Measurements from ENCODE around the gene LRP8. TPM values are rescaled to one million over a fixed set of nuclear protein-coding genes. Genes with fewer than 3 reads are reported as not detected.

The LRP8 gene
- total and polyA plus RNA-seq, 7 experiments from 2014 or later, result 0.64 to 45.8 (median 4.7) TPM

GRCh38 chr1:53335661-53336060 is 7.8 kb upstream of the LRP8 start:
- H3K27ac ChIP-seq (ENCODE audit: low read depth, low read length), result no peak overlapping the region
- H3K36me3 ChIP-seq (ENCODE audit: control insufficient read depth in 2 of 3, insufficient read depth in 3 of 3, low read length in 3 of 3), result no peaks in the 10 kb centered on the region
- H3K9me3 Mint-ChIP-seq, result no peaks in the 10 kb centered on the region
- no peak for DNase-seq
- no peaks in the 10 kb centered on the region for H3K9me3 ChIP-seq (ENCODE audit: control insufficient read depth in 2 of 3, low read length in 3 of 3)
- CTCF ChIA-PET, result interaction anchor here (1.0 kb wide), 1 partner anchor 57 kb away, joined by 3 read pairs; no protein-coding TSS in a partner anchor
- peak overlapping the region in 1 of 10 donors; percentile 19 for H3K4me3 Mint-ChIP-seq
- no peaks in the 10 kb centered on the region for H3K27me3 ChIP-seq (ENCODE audit: control insufficient read depth in 2 of 2, insufficient read depth in 2 of 2, low read length in 2 of 2)
- H3K4me3 ChIP-seq (ENCODE audit: low read length), result no peak overlapping the region
- no peak overlapping the region for H3K27ac Mint-ChIP-seq
- peaks cover 0 to 18% (median 4%) of the 10 kb centered on the region in 5 donors for H3K36me3 Mint-ChIP-seq
- intact Hi-C loops (cut with micrococcal nuclease), result no loop called here
- H3K27me3 Mint-ChIP-seq, result no peaks in the 10 kb centered on the region
- POLR2A ChIA-PET, result no interaction called here
- ATAC-seq, result no peak
- H3K4me1 ChIP-seq (ENCODE audit: control insufficient read depth in 2 of 2, insufficient read depth in 2 of 2, low read length in 2 of 2), result peaks cover 0 to 4% of the 10 kb centered on the region in 2 donors
- H3K4me1 Mint-ChIP-seq, result peaks cover 5 to 21% (median 8%) of the 10 kb centered on the region in 7 donors

DNA sequence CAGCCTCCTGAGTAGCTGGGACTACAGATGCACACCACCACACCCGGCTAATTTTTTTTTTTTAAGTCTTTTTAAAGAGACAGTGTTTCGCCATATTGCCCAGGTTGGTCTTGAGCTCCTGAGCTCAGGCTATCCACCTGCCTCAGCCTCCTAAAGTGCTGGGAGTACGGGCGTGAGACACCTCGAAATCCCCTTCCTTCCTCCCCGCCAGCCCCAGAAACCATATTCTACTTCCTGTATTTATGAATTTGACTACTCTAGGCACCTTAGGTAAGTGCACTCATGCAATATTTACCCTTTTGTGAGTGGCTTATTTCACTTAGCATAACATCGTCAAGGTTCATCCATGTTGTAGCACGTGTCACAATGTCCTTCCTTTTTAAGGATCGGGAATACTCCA is 6.9 kb upstream of the LRP8 start:
- DNase-seq, result no peak
- Histone ChIP-seq H3K27ac (ENCODE audit: low read depth, low read length) (no peak overlapping the region), H3K4me1 (ENCODE audit: control insufficient read depth in 2 of 2, insufficient read depth in 2 of 2, low read length in 2 of 2) (peaks cover 0 to 4% of the 10 kb centered on the region in 2 donors), H3K27me3 (ENCODE audit: control insufficient read depth in 2 of 2, insufficient read depth in 2 of 2, low read length in 2 of 2) (no peaks in the 10 kb centered on the region), H3K4me3 (ENCODE audit: low read length) (no peak overlapping the region), H3K9me3 (ENCODE audit: control insufficient read depth in 2 of 3, low read length in 3 of 3) (no peaks in the 10 kb centered on the region), H3K36me3 (ENCODE audit: control insufficient read depth in 2 of 3, insufficient read depth in 3 of 3, low read length in 3 of 3) (no peaks in the 10 kb centered on the region)
- H3K9me3 Mint-ChIP-seq, result peaks cover 0 to 1% (median 0%) of the 10 kb centered on the region in 11 donors
- ChIA-PET POLR2A (no interaction called here), CTCF (interaction anchor here (1.0 kb wide), 1 partner anchor 33 kb away, joined by 3 read pairs; no protein-coding TSS in a partner anchor)
- peak; percentile 47 for ATAC-seq
- peaks cover 5 to 29% (median 8%) of the 10 kb centered on the region in 7 donors for H3K4me1 Mint-ChIP-seq
- H3K4me3 Mint-ChIP-seq, result peak overlapping the region in 1 of 10 donors; percentile 51
- no peaks in the 10 kb centered on the region for H3K27me3 Mint-ChIP-seq
- peaks cover 0 to 15% (median 4%) of the 10 kb centered on the region in 5 donors for H3K36me3 Mint-ChIP-seq
- intact Hi-C loops (cut with micrococcal nuclease), result no loop called here
- peak overlapping the region in 2 of 9 donors; percentile 33 to 71 for H3K27ac Mint-ChIP-seq

- ATAC-seq (no peak), DNase-seq (peak in 1 of 9 donors; percentile 10)
- Histone ChIP-seq H3K27ac (ENCODE audit: low read depth, low read length) (no peak overlapping the region), H3K4me3 (ENCODE audit: low read length) (no peak overlapping the region), H3K27me3 (ENCODE audit: control insufficient read depth in 2 of 2, insufficient read depth in 2 of 2, low read length in 2 of 2) (no peaks in the 10 kb centered on the region), H3K4me1 (ENCODE audit: control insufficient read depth in 2 of 2, insufficient read depth in 2 of 2, low read length in 2 of 2) (peaks cover 0 to 4% of the 10 kb centered on the region in 2 donors), H3K36me3 (ENCODE audit: control insufficient read depth in 2 of 3, insufficient read depth in 3 of 3, low read length in 3 of 3) (no peaks in the 10 kb centered on the region), H3K9me3 (ENCODE audit: control insufficient read depth in 2 of 3, low read length in 3 of 3) (no peaks in the 10 kb centered on the region)
- no peak overlapping the region for H3K27ac Mint-ChIP-seq
- intact Hi-C loops (cut with micrococcal nuclease), result no loop called here
- peaks cover 0 to 15% (median 4%) of the 10 kb centered on the region in 5 donors for H3K36me3 Mint-ChIP-seq
- H3K9me3 Mint-ChIP-seq, result peaks cover 0 to 1% (median 0%) of the 10 kb centered on the region in 11 donors
- no peaks in the 10 kb centered on the region for H3K27me3 Mint-ChIP-seq
- POLR2A ChIA-PET, result no interaction called here
- peaks cover 5 to 33% (median 8%) of the 10 kb centered on the region in 7 donors for H3K4me1 Mint-ChIP-seq
- CTCF ChIA-PET, result interaction anchor here (1.0 kb wide), 1 partner anchor 33 kb away, joined by 3 read pairs; no protein-coding TSS in a partner anchor
- H3K4me3 Mint-ChIP-seq, result peak overlapping the region in 1 of 10 donors; percentile 51
Observed at GRCh38 chr1:53334312-53334711, 6.4 kb upstream of the LRP8 start.

- Mint-ChIP-seq H3K36me3 (peaks cover 0 to 15% (median under 1%) of the 10 kb centered on the region in 5 donors), H3K9me3 (peaks cover 0 to 1% (median 0%) of the 10 kb centered on the region in 11 donors), H3K27ac (no peak overlapping the region), H3K4me1 (peaks cover 5 to 40% (median 8%) of the 10 kb centered on the region in 7 donors), H3K4me3 (no peak overlapping the region), H3K27me3 (no peaks in the 10 kb centered on the region)
- Histone ChIP-seq H3K27ac (ENCODE audit: low read depth, low read length) (no peak overlapping the region), H3K9me3 (ENCODE audit: control insufficient read depth in 2 of 3, low read length in 3 of 3) (no peaks in the 10 kb centered on the region), H3K27me3 (ENCODE audit: control insufficient read depth in 2 of 2, insufficient read depth in 2 of 2, low read length in 2 of 2) (no peaks in the 10 kb centered on the region), H3K36me3 (ENCODE audit: control insufficient read depth in 2 of 3, insufficient read depth in 3 of 3, low read length in 3 of 3) (no peaks in the 10 kb centered on the region), H3K4me3 (ENCODE audit: low read length) (no peak overlapping the region), H3K4me1 (ENCODE audit: control insufficient read depth in 2 of 2, insufficient read depth in 2 of 2, low read length in 2 of 2) (peaks cover 0 to 8% of the 10 kb centered on the region in 2 donors)
- intact Hi-C loops (cut with micrococcal nuclease), result no loop called here
- CTCF ChIA-PET, result no interaction called here
- DNase-seq, result peak in 1 of 9 donors; percentile 4
- POLR2A ChIA-PET, result no interaction called here
- ATAC-seq, result no peak
Observed at GRCh38 chr1:53332833-53333232, 5.0 kb upstream of the LRP8 start.

DNA sequence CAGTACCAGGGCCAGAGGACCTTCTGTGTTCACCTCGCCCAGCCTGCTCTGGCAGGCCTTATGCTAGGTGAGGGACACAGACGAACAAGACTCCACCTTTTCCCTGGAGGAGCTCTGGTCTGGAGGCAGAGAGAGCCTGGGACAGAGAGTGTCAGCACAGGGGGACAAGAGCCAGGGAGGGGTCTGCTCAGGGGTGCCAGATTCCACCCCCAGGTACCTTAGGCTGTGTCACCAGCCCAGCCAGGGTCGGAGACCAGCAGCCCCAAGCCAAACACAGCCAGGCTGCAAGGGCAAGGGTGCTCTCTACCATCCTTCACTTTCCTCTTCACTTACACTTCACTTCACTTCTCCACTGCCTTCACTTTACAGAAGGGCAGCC is 4.3 kb upstream of the LRP8 start:
- peaks cover 0 to 1% (median 0%) of the 10 kb centered on the region in 11 donors for H3K9me3 Mint-ChIP-seq
- POLR2A ChIA-PET, result no interaction called here
- CTCF ChIA-PET, result no interaction called here
- Histone ChIP-seq H3K36me3 (ENCODE audit: control insufficient read depth in 2 of 3, insufficient read depth in 3 of 3, low read length in 3 of 3) (peaks cover 0 to 4% (median 0%) of the 10 kb centered on the region in 3 experiments), H3K4me1 (ENCODE audit: control insufficient read depth in 2 of 2, insufficient read depth in 2 of 2, low read length in 2 of 2) (peaks cover under 1 to 8% of the 10 kb centered on the region in 2 donors), H3K27me3 (ENCODE audit: control insufficient read depth in 2 of 2, insufficient read depth in 2 of 2, low read length in 2 of 2) (no peaks in the 10 kb centered on the region), H3K4me3 (ENCODE audit: low read length) (no peak overlapping the region), H3K9me3 (ENCODE audit: control insufficient read depth in 2 of 3, low read length in 3 of 3) (no peaks in the 10 kb centered on the region), H3K27ac (ENCODE audit: low read depth, low read length) (no peak overlapping the region)
- peaks cover 6 to 40% (median 8%) of the 10 kb centered on the region in 7 donors for H3K4me1 Mint-ChIP-seq
- DNase-seq (peak in 1 of 9 donors; percentile 18), ATAC-seq (no peak)
- H3K4me3 Mint-ChIP-seq, result peak overlapping the region in 1 of 10 donors; percentile 13
- intact Hi-C loops (cut with micrococcal nuclease), result no loop called here
- peaks cover 0 to 15% (median 0%) of the 10 kb centered on the region in 5 donors for H3K36me3 Mint-ChIP-seq
- peak overlapping the region in 1 of 9 donors; percentile 86 for H3K27ac Mint-ChIP-seq
- no peaks in the 10 kb centered on the region for H3K27me3 Mint-ChIP-seq

GRCh38 chr1:53331446-53332185 is 3.7 kb upstream of the LRP8 start:
- Mint-ChIP-seq H3K27ac (peak overlapping the region in 2 of 9 donors; percentile 15 to 86), H3K27me3 (no peaks in the 10 kb centered on the region), H3K9me3 (peaks cover 0 to 1% (median 0%) of the 10 kb centered on the region in 11 donors), H3K4me3 (peak overlapping the region in 1 of 10 donors; percentile 13), H3K36me3 (peaks cover 0 to 15% (median 0%) of the 10 kb centered on the region in 5 donors), H3K4me1 (peaks cover 7 to 40% (median 11%) of the 10 kb centered on the region in 7 donors)
- CTCF ChIA-PET, result no interaction called here
- Histone ChIP-seq H3K27ac (ENCODE audit: low read depth, low read length) (no peak overlapping the region), H3K9me3 (ENCODE audit: control insufficient read depth in 2 of 3, low read length in 3 of 3) (no peaks in the 10 kb centered on the region), H3K27me3 (ENCODE audit: control insufficient read depth in 2 of 2, insufficient read depth in 2 of 2, low read length in 2 of 2) (no peaks in the 10 kb centered on the region), H3K4me3 (ENCODE audit: low read length) (no peak overlapping the region), H3K4me1 (ENCODE audit: control insufficient read depth in 2 of 2, insufficient read depth in 2 of 2, low read length in 2 of 2) (peaks cover 5 to 12% of the 10 kb centered on the region in 2 donors), H3K36me3 (ENCODE audit: control insufficient read depth in 2 of 3, insufficient read depth in 3 of 3, low read length in 3 of 3) (peaks cover 0 to 4% (median 0%) of the 10 kb centered on the region in 3 experiments)
- ATAC-seq, result no peak
- DNase-seq, result peak in 1 of 9 donors; percentile 14
- POLR2A ChIA-PET, result no interaction called here
- intact Hi-C loops (cut with micrococcal nuclease), result no loop called here

Data from naive thymus-derived CD4-positive, alpha-beta T cell (primary cell).